DMS114 treated with DMSO at 0.1 percent for 48 hours (cell line): Measurements from ENCODE around the gene SOD2.
"Not testable (repeated sequence)": the region's sequence is repeated elsewhere in the genome, so short reads cannot be mapped to it uniquely, and the experiment has no call there.

Experiments
- DNase-seq: peaks from one replicate; lab custom pipeline; 2025; ENCODE audit not compliant: unreplicated experiment; lab: John Stamatoyannopoulos, UW

Gene SOD2

DNA sequence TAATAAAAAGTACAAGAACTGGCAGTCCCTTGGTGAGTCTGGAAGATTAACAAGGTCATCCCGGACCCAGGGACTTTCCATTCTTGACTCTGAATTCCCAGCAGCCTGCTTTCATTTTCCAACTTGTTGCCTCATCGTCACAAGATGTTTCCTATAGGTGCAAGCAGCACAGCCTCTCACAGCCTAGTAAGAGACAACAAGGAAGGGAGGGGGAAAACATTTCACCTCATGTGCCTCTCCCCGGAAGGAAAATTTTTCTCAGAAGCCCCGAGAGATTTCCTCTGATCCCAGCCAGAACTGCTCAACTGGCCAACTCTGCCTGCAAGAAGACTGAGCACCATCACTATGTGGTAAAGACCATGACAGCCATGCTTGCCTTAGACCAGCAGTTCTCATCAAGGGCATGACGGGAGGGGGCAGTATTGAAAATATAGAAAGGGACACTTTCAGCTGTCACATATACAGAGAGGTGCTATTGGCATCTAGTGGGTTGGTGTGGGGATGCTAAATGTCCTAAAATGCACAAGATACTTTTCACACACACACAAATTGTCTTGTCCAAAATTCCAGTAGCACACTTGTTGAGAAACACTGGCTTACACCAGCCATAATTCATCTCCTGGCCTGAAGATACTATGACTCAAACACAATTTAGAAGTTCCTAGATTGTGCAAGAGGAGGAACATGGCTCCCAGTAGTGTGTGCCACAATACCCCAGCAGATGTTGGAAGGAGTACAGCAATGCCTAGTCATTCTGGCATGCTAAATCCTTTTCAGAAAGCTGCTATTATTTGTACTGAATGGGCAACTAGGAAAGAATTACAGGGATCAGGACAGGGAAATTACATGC, 23.4 kb upstream of the SOD2 start:
- DNase-seq = no peak

DNA sequence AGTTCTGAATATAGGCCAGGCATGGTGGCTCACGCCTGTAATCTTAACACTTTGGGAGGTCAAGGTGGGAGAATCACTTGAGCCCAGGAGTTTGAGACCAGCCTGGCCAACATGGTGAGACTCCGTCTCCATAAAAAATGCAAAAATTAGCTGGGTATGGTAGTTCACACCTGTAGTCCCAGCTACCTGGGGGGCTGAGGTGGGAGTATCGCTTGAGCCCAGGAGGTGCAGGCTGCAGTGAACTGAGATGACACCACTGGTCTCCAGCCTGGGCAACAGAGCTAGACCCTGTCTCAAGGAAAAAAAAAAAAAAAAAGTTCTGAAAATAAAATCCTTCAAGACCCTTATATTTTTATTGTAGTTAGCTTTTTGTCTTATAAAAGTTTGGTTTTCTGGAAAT, 22.6 kb upstream of the SOD2 start:
- no peak for DNase-seq

DNA sequence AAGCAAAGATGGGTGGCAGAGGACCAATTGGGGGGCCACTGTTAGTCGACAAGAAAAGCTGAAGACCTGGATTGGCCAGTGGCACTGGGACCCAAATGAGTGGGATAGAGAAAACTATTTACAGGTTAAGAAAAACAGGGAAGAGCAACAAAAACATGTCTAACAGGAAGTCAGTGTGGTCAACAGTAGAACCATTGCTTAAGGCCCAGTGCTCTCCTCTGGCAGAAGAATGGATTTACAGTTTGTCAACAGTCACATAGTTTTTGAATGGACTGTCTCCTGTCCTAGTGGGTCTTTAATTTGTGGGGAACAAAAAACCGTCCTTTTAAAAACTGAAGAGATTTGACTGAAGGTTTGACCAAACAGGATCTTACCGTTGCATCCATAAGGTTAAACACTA, 22.1 kb upstream of the SOD2 start:
- DNase-seq = no peak

DNA sequence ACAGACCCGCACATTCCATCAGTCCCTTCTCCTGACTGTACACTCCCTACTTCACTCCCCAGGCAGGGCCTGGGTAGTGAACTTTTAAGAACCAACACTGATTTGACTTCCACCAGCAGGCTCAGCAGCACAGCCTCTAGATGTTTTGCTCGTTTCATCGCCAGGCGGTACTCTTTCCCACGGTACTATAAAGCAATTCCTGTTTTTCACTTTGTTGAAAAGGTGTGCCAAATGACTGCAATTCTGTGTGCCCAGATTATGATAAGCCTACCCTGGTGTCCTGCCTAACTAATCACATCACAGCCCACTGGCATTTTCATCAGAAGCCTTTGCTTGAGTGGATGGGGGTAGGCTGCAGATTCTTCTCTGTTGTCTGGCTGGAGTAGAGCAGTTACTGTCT, 21.4 kb upstream of the SOD2 start:
- DNase-seq = no peak

DNA sequence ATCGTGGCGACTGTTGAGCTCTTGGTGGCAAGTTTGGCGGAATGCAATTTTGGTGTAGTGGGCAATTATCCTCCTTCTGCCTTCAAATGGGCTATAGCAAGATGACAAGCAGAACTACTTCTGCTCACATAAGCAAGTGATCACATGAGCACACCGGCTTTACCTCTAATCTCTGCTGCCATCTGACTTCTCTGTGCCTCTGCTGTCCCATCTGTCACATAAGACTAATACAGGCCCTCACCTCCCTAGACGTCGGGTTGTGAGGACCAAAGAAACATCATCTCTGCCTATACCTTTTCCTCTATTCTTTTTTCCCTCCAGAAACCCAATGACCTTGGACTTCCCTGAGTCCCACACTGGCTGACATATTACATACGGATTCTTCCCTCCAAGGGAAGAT, 20.9 kb upstream of the SOD2 start:
- DNase-seq = no peak

- not testable (repeated sequence) for DNase-seq
These were observed 19.3 kb upstream of the SOD2 start for GRCh38 chr6:159712389-159712788.

DNA sequence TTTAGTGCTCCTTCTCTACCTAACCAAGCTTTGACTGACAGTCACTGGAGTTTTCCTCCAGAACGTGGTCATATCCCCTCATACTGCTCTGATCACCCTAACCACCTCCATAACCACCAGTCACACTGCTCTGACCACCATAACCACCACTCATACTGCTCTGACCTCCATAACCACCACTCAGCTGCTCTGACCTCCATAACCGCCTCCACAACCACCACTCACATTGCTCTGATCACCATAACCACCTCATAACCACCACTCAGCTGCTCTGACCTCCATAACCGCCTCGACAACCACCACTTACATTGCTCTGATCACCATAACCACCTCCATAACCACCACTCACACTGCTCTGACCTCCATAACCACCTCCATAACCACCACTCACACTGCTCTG, 17.6 kb upstream of the SOD2 start:
- DNase-seq = not testable (repeated sequence)

GRCh38 chr6:159701413-159701999, 8.5 kb upstream of the SOD2 start:
- DNase-seq = no peak

DNA sequence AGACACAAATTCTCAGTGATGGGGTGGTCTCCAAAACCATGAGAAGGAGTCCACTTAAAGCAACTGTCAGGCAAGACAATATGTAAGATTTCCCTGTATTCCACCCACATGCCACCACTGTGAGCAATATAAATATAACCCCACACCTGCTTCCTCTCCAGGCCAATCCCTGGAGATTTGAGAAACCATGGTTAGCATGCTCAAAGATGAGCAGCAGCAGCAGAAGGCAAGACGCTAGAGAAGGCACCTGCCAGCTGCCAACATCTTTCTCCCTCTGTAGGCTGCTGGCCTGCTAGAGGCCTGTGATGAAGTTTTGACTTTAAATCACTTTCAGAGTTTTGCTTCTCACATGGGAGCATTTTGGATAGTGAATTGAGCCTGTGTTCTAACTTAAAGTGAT, 7.9 kb upstream of the SOD2 start:
- no peak for DNase-seq

DNA sequence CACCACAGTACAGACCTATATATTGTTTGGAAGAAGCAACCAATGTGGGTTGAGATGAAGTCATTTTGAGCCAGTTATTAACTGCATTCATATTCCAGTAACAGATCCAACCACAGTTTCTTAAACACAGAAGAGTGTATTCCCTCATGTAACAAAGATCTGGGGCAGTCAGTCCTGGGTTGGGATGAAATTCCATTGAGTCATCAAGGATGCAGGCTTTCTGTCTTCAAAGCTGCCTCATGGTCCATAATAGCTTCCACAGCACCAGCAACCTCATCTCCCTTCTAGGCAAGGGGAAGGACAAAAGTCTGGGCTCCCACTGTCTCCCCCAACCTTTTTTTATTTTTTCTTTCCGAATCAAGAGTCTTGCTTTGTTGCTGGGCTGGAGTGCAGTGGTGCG, 2.9 kb upstream of the SOD2 start:
- DNase-seq = no peak

GRCh38 chr6:159693894-159694545, 979 bp upstream of the SOD2 start:
- DNase-seq = no peak

- DNase-seq = no peak
These were observed 526 bp downstream of the SOD2 start for GRCh38 chr6:159692303-159693127.

GRCh38 chr6:159691963-159692287, 1.1 kb downstream of the SOD2 start:
- DNase-seq = no peak

- DNase-seq = peak; percentile 48
These were observed 1.7 kb downstream of the SOD2 start for GRCh38 chr6:159691133-159691962.

DNA sequence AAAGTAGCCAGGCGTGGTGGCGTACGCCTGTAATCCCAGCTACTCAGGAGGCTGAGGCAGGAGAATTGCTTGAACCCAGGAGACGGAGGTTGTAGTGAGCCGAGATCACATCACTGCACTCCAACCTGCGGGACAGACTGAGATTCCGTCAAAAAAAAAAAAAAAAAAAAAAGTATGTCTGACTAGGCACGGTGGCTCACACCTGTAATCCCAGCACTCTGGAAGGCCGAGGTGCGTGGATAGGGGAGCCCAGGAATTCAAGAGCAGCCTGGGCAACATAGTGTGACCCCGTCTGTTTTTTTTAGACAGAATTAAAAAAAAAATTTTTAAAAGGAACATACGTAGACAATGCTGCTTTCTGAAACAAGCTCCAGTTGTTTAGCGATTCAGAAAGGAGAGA, 2.9 kb downstream of the SOD2 start:
- DNase-seq = not testable (repeated sequence)

DNA sequence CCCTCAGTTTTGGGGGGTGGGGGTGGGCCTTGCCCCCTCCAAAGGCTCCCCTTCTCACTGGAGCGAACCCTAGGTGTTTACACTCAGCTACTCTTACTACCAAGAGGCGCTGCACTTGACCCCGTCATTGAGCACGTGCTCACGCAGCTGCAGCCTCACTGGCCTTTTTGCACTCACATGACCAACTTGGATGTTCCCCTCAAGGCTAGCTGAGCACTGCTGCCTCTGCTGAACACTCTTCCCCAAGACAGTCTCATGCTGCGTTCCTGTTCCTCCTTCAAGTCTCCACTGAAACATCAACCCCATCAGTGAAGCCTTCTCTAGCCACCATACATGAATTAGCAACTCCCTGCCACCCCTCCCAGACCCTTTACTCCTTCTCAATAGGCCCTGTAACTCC, 4.0 kb downstream of the SOD2 start:
- no peak for DNase-seq

DNA sequence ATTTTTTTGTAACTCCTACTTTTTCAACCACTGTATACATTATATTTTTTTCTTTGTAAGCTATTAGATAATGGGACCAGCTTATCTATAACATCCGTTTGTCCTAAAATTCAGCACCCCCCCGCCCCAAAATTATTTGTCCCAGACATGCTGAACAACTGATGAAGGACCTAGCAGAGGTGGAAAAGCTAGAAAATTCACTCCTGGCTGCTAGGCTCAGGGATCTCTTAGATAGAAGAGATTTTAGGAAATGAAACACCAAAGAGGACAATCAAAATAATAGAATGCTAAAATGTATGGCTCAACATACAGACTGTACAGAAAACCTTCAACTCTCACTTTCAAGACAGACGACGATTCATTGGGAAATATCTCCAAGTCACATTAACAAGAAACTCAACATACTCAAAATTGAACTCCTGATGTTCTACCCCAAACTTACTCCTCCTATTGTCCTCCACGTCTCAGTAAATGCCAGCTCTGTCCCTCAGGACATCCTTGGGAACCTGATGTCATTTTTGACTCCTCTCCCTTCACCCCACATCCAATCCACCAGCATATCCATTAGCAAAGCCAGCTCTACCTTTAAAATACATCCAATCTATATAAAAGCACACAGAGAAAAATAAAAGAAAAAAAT, 4.7 kb downstream of the SOD2 start:
- no peak for DNase-seq

GRCh38 chr6:159687341-159687740, 5.7 kb downstream of the SOD2 start:
- DNase-seq = no peak

DNA sequence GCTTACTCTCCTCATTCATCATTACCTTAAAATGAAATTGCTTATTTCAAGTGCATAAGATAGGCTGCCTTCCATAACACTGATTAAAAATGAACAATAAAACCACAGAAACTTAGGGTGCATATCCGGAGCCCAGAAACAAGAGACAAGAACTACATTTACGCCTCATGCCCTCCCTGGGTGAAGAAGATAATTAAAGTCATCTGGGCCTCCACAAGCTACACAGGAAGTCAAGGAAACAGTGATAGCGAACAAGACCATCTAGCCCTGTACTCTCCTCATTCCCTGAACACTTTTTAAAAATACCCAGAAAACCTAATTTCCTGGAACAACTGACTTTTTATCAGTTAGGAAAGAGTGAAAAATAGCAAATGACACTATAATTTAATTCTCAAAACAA, 6.3 kb downstream of the SOD2 start:
- no peak for DNase-seq

- DNase-seq = no peak
These were observed 7.0 kb downstream of the SOD2 start for GRCh38 chr6:159686040-159686439.
